SJSA1 (cell line): Measurements from ENCODE around the gene BRAT1. TPM values are rescaled to one million over a fixed set of nuclear protein-coding genes. Genes with fewer than 3 reads are reported as not detected.

ENCODE experiments used
- DNase-seq, 2 experiments: peaks; one replicate each; pipeline ENCODE4 v3.0.0-alpha.2; 2015 to 2020; ENCODE audit warnings: low spot score in 2 of 2, low read depth in 1 of 2
- H3K27ac ChIP-seq: fragments of 250-450 bp; sonication (Bioruptor Pico); 2 replicates; pipeline ENCODE4 v1.5.1; 2020; ENCODE audit warnings: mild to moderate bottlenecking, moderate library complexity
- H3K27me3 ChIP-seq: fragments of 250-450 bp; sonication (Bioruptor Pico); replicated peaks from 2 replicates; pipeline ENCODE4 v1.5.1; 2020; ENCODE audit warnings: mild to moderate bottlenecking, moderate library complexity
- H3K36me3 ChIP-seq: fragments of 250-450 bp; sonication (Bioruptor Pico); 2 replicates; pipeline ENCODE4 v1.5.1; 2020; ENCODE audit warnings: mild to moderate bottlenecking
- H3K4me1 ChIP-seq: fragments of 250-450 bp; sonication (Bioruptor Pico); replicated peaks from 2 replicates; pipeline ENCODE4 v1.6.1; 2021; ENCODE audit warnings: mild to moderate bottlenecking
- H3K4me3 ChIP-seq: fragments of 250-450 bp; sonication (Bioruptor Pico); 2 replicates; pipeline ENCODE4 v1.5.1; 2020; ENCODE audit warnings: mild to moderate bottlenecking
- H3K9me3 ChIP-seq: fragments of 250-450 bp; sonication (Bioruptor Pico); replicated peaks from 2 replicates; pipeline ENCODE4 v1.5.1; 2020; ENCODE audit warnings: mild to moderate bottlenecking
- total RNA-seq: library from RNA; depleted of rRNA; stranded (reverse); fragments of >200 nt; shearing (Covaris generic); gene quantifications from 2 replicates; pipeline ENCODE4 v1.2.3, GENCODE V29; 2014

BRAT1 gene
- total RNA-seq, 1 experiment from 2014 or later = 33.3 TPM

- H3K4me1 ChIP-seq = peaks cover 64% of the 10 kb centered on the region
Observed at GRCh38 chr7:2523941-2524807, 31.1 kb downstream of the BRAT1 start.

GRCh38 chr7:2523461-2523936 lies 31.8 kb downstream of the BRAT1 start:
- no peaks in the 10 kb centered on the region for H3K36me3 ChIP-seq
- no peak overlapping the region for H3K4me3 ChIP-seq
- H3K9me3 ChIP-seq = no peaks in the 10 kb centered on the region
- H3K27ac ChIP-seq = no peak overlapping the region
- H3K27me3 ChIP-seq = no peaks in the 10 kb centered on the region
- peaks cover 61% of the 10 kb centered on the region for H3K4me1 ChIP-seq
- no peak for DNase-seq

More at GRCh38 chr7:2523941-2524807, 31.1 kb downstream of the BRAT1 start:
- H3K4me3 ChIP-seq = no peak overlapping the region
- no peak overlapping the region for H3K27ac ChIP-seq
- H3K9me3 ChIP-seq = no peaks in the 10 kb centered on the region
- H3K27me3 ChIP-seq = no peaks in the 10 kb centered on the region
- no peaks in the 10 kb centered on the region for H3K36me3 ChIP-seq
- peak; percentile 76 to 88 for DNase-seq

GRCh38 chr7:2522780-2523433 lies 32.4 kb downstream of the BRAT1 start:
- no peak overlapping the region for H3K4me3 ChIP-seq
- no peaks in the 10 kb centered on the region for H3K27me3 ChIP-seq
- DNase-seq = no peak
- H3K36me3 ChIP-seq = no peaks in the 10 kb centered on the region
- no peaks in the 10 kb centered on the region for H3K9me3 ChIP-seq
- no peak overlapping the region for H3K27ac ChIP-seq
- peaks cover 61% of the 10 kb centered on the region for H3K4me1 ChIP-seq

- H3K27ac ChIP-seq = no peak overlapping the region
- DNase-seq = no peak
- no peaks in the 10 kb centered on the region for H3K9me3 ChIP-seq
- H3K27me3 ChIP-seq = no peaks in the 10 kb centered on the region
- H3K36me3 ChIP-seq = no peaks in the 10 kb centered on the region
- H3K4me3 ChIP-seq = no peak overlapping the region
- H3K4me1 ChIP-seq = peaks cover 61% of the 10 kb centered on the region
Observed at GRCh38 chr7:2521952-2522591, 33.3 kb downstream of the BRAT1 start.

GRCh38 chr7:2521341-2521745 lies 34.0 kb downstream of the BRAT1 start:
- no peaks in the 10 kb centered on the region for H3K27me3 ChIP-seq
- H3K27ac ChIP-seq = no peak overlapping the region
- H3K9me3 ChIP-seq = no peaks in the 10 kb centered on the region
- H3K4me3 ChIP-seq = no peak overlapping the region
- no peak for DNase-seq
- peaks cover 69% of the 10 kb centered on the region for H3K4me1 ChIP-seq
- H3K36me3 ChIP-seq = no peaks in the 10 kb centered on the region

GRCh38 chr7:2520761-2521290 lies 34.5 kb downstream of the BRAT1 start:
- Histone ChIP-seq H3K9me3 (no peaks in the 10 kb centered on the region), H3K27me3 (no peaks in the 10 kb centered on the region), H3K4me1 (peaks cover 74% of the 10 kb centered on the region), H3K36me3 (no peaks in the 10 kb centered on the region), H3K27ac (no peak overlapping the region), H3K4me3 (no peak overlapping the region)
- no peak for DNase-seq

- Histone ChIP-seq H3K36me3 (no peaks in the 10 kb centered on the region), H3K4me1 (peaks cover 76% of the 10 kb centered on the region), H3K4me3 (peak overlapping the region; percentile 35)
Observed at GRCh38 chr7:2520131-2520760, 35.1 kb downstream of the BRAT1 start.

GRCh38 chr7:2519119-2519930 lies 36.0 kb downstream of the BRAT1 start, which contains the start of gene LFNG:
LFNG (plus strand) TSS chr7:2519774; CDS start chr7:2519862, 88 bp downstream.
- Histone ChIP-seq H3K4me3 (peak within 1 kb of the TSS; percentile 35), H3K27ac (no peak within 1 kb of the TSS), H3K27me3 (no peaks in the 10 kb centered on the region), H3K36me3 (no peaks in the 10 kb centered on the region), H3K4me1 (peaks cover 72% of the 10 kb centered on the region), H3K9me3 (no peaks in the 10 kb centered on the region)
- DNase-seq = peak; percentile 74 to 83

More at GRCh38 chr7:2520131-2520760, 35.1 kb downstream of the BRAT1 start:
- Histone ChIP-seq H3K9me3 (no peaks in the 10 kb centered on the region), H3K27ac (no peak overlapping the region), H3K27me3 (no peaks in the 10 kb centered on the region)
- DNase-seq = no peak

GRCh38 chr7:2518737-2519118 lies 36.6 kb downstream of the BRAT1 start:
- DNase-seq = no peak
- no peaks in the 10 kb centered on the region for H3K36me3 ChIP-seq
- no peaks in the 10 kb centered on the region for H3K9me3 ChIP-seq
- H3K4me3 ChIP-seq = no peak overlapping the region
- H3K27ac ChIP-seq = no peak overlapping the region
- peaks cover 66% of the 10 kb centered on the region for H3K4me1 ChIP-seq
- H3K27me3 ChIP-seq = no peaks in the 10 kb centered on the region

GRCh38 chr7:2517678-2518507 lies 37.4 kb downstream of the BRAT1 start:
- Histone ChIP-seq H3K9me3 (no peaks in the 10 kb centered on the region), H3K4me1 (peaks cover 58% of the 10 kb centered on the region), H3K4me3 (no peak overlapping the region), H3K36me3 (no peaks in the 10 kb centered on the region), H3K27me3 (no peaks in the 10 kb centered on the region), H3K27ac (peak overlapping the region; percentile 42)
- DNase-seq = no peak

- peak overlapping the region; percentile 70 for H3K27ac ChIP-seq
- peaks cover 49% of the 10 kb centered on the region for H3K4me1 ChIP-seq
- no peaks in the 10 kb centered on the region for H3K9me3 ChIP-seq
- no peak overlapping the region for H3K4me3 ChIP-seq
- no peaks in the 10 kb centered on the region for H3K36me3 ChIP-seq
- DNase-seq = peak; percentile 86 to 87
- no peaks in the 10 kb centered on the region for H3K27me3 ChIP-seq
Observed at GRCh38 chr7:2517026-2517425, 38.3 kb downstream of the BRAT1 start.

GRCh38 chr7:2516194-2516555 lies 39.1 kb downstream of the BRAT1 start:
- Histone ChIP-seq H3K27ac (no peak overlapping the region; the same call in 1 of the 2 replicates), H3K36me3 (no peaks in the 10 kb centered on the region), H3K4me1 (peaks cover 43% of the 10 kb centered on the region), H3K27me3 (no peaks in the 10 kb centered on the region), H3K9me3 (no peaks in the 10 kb centered on the region), H3K4me3 (no peak overlapping the region)
- no peak for DNase-seq
